ENCODE results near the gene PIP5KL1. TPM values are rescaled to one million over a fixed set of nuclear protein-coding genes. Genes with fewer than 3 reads are reported as not detected.

The PIP5KL1 gene
- total RNA-seq, 1 experiment from 2014 or later = 5.1 TPM

DNA sequence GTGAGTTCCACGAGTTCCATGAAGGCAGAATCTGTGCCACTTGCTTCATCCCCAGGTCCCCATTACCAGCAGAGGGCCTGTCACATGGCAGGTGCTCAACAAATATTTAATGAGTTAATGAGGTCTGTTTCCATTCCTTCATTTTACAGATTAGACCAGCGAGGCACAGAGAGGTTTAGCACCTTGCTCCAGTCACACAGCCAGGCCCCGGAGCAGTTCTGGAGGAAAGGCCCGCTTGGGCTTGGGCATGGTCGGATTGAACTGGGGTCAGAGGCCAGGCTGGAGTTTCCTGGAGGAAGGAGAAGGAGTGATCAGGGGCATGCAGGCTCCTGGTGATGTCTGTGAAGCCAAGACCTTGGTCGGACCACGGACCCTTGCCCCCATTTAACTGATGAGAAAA, 9.8 kb downstream of the PIP5KL1 start:
- POLR2A ChIA-PET (ENCODE audit: unreplicated experiment) = no interaction called here
- no peak overlapping the region for H3K27ac ChIP-seq (ENCODE audit: low read length)
- H4K20me1 ChIP-seq (ENCODE audit: low read length) = no peaks in the 10 kb centered on the region

DNA sequence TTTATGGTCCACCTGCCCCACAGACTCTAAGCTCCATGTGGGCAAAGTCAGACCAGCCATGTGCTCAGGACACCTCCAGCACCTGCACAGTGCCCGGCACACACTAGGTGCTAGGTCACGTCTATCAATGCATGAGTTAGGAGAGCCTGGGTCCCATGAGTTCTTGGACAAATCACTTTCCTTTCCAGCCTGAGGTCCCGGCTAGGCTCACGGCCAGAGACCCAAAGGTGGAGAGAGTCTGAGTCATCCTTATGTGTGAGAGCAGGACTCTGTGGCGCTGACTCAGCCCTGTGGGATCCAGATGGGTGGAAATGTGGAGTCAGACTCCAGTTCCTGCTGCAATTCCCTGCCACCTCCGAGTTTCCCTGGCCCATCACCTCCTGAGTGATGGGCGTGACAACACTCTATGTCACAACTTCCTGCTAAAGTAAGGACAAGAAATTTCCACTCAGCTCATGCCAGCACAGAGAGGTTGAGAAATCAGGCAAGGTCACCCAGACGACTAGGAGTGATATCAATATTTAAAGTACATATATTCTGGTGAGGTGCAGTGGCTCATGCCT, 11.2 kb downstream of the PIP5KL1 start:
- Histone ChIP-seq H3K27ac (ENCODE audit: low read length) (peak overlapping the region; percentile 95), H3K27me3 (ENCODE audit: low read length) (no peaks in the 10 kb centered on the region), H2AFZ (ENCODE audit: low read length) (no peak overlapping the region), H3K4me3 (ENCODE audit: low read length) (no peak overlapping the region), H3K9ac (ENCODE audit: low read length) (peak overlapping the region; percentile 65), H3K9me2 (replicated peaks; ENCODE audit: low read length) (no peaks in the 10 kb centered on the region), H4K20me1 (ENCODE audit: low read length) (no peaks in the 10 kb centered on the region), H3K36me3 (ENCODE audit: low read depth, low read length) (no peaks in the 10 kb centered on the region), H3K4me1 (ENCODE audit: insufficient read depth, low read length) (peaks cover 53% of the 10 kb centered on the region), H3F3A (ENCODE audit: low read length, unreplicated experiment) (no peaks in the 10 kb centered on the region), H3K79me2 (ENCODE audit: low read length) (peaks cover 19% of the 10 kb centered on the region), H3K9me3 (ENCODE audit: low read length) (no peaks in the 10 kb centered on the region), H3K4me2 (ENCODE audit: low read length) (peak overlapping the region; percentile 49)
- POLR2A ChIA-PET (ENCODE audit: unreplicated experiment) = no interaction called here
- intact Hi-C loops (cut with micrococcal nuclease) = loop anchor here (5.0 to 10.0 kb wide), 2 partner anchors 42 to 345 kb away; partner anchors contain the start of gene AK1
- TF ChIP-seq CTCF (conservative IDR thresholded peaks at IDR 0.05; ENCODE audit: low read depth, low read length) (no peak), EZH2 (IDR thresholded peaks at IDR 0.05; ENCODE audit: low read length, unreplicated experiment) (no peak), EZH2phosphoT487 (IDR thresholded peaks at IDR 0.05; ENCODE audit: borderline replicate concordance, low read length) (no peak)
- BruUV-seq (replicated peaks) = no TSS peak
- DNase-seq (peak; percentile 98), ATAC-seq (peak; percentile 66)
- CTCF ChIA-PET = interaction anchor here (0.9 kb wide), 1 partner anchor 184 kb away, joined by 5 read pairs; the partner anchor contains the start of gene TOR2A

More for the DNA sequence above, 9.8 kb downstream of the PIP5KL1 start:
- no peak overlapping the region for H3K9ac ChIP-seq (ENCODE audit: low read length)
- BruUV-seq (replicated peaks) = no TSS peak
- peaks cover 46% of the 10 kb centered on the region for H3K4me1 ChIP-seq (ENCODE audit: insufficient read depth, low read length)
- CTCF ChIA-PET = interaction anchor here (2.2 kb wide), 1 partner anchor 186 kb away, joined by 9 read pairs; the partner anchor contains the start of gene TOR2A
- H3K4me3 ChIP-seq (ENCODE audit: low read length) = no peak overlapping the region
- no peaks in the 10 kb centered on the region for H3K9me2 ChIP-seq (replicated peaks; ENCODE audit: low read length)
- TF ChIP-seq EZH2 (IDR thresholded peaks at IDR 0.05; ENCODE audit: low read length, unreplicated experiment) = no peak
- no peak for TF ChIP-seq EZH2phosphoT487 (IDR thresholded peaks at IDR 0.05; ENCODE audit: borderline replicate concordance, low read length)
- no peak for TF ChIP-seq CTCF (conservative IDR thresholded peaks at IDR 0.05; ENCODE audit: low read depth, low read length)
- H3K4me2 ChIP-seq (ENCODE audit: low read length) = no peak overlapping the region
- no peaks in the 10 kb centered on the region for H3F3A ChIP-seq (ENCODE audit: low read length, unreplicated experiment)
- no peak for ATAC-seq
- DNase-seq = no peak
- H3K36me3 ChIP-seq (ENCODE audit: low read depth, low read length) = no peaks in the 10 kb centered on the region
- intact Hi-C loops (cut with micrococcal nuclease) = loop anchor here (2.0 to 5.0 kb wide), 2 partner anchors 186 to 328 kb away; partner anchors contain the start of gene TOR2A
- H2AFZ ChIP-seq (ENCODE audit: low read length) = no peak overlapping the region
- peaks cover 9% of the 10 kb centered on the region for H3K79me2 ChIP-seq (ENCODE audit: low read length)
- H3K27me3 ChIP-seq (ENCODE audit: low read length) = no peaks in the 10 kb centered on the region
- H3K9me3 ChIP-seq (ENCODE audit: low read length) = no peaks in the 10 kb centered on the region
